PC-3 (cell line): ENCODE results near the gene PGC.

Experiments
- EZH2 ChIP-seq: fragments of 300-600 bp; sonication (generic); IDR thresholded peaks from one replicate; pipeline ENCODE4 v1.6.1; 2017; ENCODE audit warnings: antibody characterized with exemption, mild to moderate bottlenecking, low read length; ENCODE audit not compliant: unreplicated experiment
- EZH2phosphoT487 ChIP-seq: fragments of 300-600 bp; sonication (generic); IDR thresholded peaks from 2 replicates; pipeline ENCODE4 v1.6.1; 2018; ENCODE audit warnings: mild to moderate bottlenecking, antibody characterized with exemption, low read length, borderline replicate concordance
- TF ChIP-seq, protein P1 (sequence below): fragments of 300-600 bp; sonication (generic); conservative IDR thresholded peaks from 2 replicates; pipeline ENCODE4 v1.5.1; 2017; ENCODE audit warnings: antibody characterized with exemption, low read depth, mild to moderate bottlenecking, low read length

DNA sequence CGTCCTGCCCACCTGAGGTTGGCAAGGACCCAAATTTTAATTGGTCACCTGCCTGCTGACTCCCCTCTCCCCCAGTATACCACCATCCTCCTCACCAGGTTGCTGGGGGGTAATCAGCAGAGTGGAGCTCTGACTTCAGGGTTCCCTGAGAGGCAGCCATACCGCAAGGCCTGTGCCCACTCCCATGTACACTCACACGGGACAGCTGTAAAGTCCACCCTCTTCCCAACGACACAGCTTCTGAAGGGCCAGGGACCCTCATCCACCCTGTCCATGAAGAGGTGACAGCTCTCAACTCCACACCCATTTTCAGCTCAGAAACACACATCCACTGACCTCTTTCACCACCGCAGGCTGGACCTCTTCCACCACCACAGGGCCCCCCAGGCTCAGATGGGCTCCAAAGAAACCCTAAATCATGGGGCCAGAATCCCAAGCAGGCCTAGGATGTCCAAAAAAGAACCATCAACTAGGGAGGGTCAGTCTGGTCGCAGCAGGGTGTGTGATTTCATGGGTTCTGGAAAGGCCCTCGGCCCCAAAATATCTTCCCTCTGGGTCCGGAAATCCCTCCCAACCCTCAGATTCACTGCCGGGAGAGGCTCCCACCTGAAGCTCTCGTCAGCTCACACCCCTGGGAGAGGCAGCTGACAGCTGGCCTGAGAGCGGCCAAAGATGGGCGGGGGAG lies 41.7 kb downstream of the PGC start:
- TF ChIP-seq, protein P1, sequence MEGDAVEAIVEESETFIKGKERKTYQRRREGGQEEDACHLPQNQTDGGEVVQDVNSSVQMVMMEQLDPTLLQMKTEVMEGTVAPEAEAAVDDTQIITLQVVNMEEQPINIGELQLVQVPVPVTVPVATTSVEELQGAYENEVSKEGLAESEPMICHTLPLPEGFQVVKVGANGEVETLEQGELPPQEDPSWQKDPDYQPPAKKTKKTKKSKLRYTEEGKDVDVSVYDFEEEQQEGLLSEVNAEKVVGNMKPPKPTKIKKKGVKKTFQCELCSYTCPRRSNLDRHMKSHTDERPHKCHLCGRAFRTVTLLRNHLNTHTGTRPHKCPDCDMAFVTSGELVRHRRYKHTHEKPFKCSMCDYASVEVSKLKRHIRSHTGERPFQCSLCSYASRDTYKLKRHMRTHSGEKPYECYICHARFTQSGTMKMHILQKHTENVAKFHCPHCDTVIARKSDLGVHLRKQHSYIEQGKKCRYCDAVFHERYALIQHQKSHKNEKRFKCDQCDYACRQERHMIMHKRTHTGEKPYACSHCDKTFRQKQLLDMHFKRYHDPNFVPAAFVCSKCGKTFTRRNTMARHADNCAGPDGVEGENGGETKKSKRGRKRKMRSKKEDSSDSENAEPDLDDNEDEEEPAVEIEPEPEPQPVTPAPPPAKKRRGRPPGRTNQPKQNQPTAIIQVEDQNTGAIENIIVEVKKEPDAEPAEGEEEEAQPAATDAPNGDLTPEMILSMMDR, result no peak
- TF ChIP-seq EZH2phosphoT487, result no peak
- TF ChIP-seq EZH2, result no peak
